ENCODE results near the gene PLCZ1.
"Not testable (repeated sequence)": the region's sequence is repeated elsewhere in the genome, so short reads cannot be mapped to it uniquely, and the experiment has no call there.

Gene PLCZ1, protein sequence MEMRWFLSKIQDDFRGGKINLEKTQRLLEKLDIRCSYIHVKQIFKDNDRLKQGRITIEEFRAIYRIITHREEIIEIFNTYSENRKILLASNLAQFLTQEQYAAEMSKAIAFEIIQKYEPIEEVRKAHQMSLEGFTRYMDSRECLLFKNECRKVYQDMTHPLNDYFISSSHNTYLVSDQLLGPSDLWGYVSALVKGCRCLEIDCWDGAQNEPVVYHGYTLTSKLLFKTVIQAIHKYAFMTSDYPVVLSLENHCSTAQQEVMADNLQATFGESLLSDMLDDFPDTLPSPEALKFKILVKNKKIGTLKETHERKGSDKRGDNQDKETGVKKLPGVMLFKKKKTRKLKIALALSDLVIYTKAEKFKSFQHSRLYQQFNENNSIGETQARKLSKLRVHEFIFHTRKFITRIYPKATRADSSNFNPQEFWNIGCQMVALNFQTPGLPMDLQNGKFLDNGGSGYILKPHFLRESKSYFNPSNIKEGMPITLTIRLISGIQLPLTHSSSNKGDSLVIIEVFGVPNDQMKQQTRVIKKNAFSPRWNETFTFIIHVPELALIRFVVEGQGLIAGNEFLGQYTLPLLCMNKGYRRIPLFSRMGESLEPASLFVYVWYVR

DNA sequence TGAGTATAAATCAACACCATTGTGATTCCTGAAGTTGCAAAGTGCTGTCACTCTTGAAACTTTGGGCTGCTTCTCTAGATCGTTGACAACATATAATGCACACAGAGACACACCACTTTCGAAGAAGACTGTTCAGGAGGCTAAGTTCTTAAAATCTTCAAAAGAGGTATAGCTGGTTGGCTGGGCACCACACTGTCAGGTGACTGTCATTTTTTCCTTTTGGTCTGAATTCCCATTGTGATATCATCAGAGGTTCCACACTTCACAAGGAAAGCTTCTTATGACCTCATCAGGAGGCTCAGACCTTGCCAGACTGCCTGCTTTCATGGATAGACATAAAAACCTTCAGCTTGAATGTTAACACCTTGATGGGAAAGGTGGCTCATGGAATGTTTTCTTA lies at the start of gene PLCZ1, which contains the start of gene CAPZA3:
Gene PLCZ1, minus strand, starts transcription at position 194 of the 400 bp plus-strand sequence. CDS start 641 bp downstream, outside the sequence.
Gene CAPZA3, plus strand, starts transcription at position 301 of the 400 bp plus-strand sequence. CDS start 150 bp downstream, outside the sequence.
- no peak within 1 kb of the TSS for H3K4me3 ChIP-seq (ENCODE audit: low read depth, low read length)
- TF ChIP-seq, protein P1, sequence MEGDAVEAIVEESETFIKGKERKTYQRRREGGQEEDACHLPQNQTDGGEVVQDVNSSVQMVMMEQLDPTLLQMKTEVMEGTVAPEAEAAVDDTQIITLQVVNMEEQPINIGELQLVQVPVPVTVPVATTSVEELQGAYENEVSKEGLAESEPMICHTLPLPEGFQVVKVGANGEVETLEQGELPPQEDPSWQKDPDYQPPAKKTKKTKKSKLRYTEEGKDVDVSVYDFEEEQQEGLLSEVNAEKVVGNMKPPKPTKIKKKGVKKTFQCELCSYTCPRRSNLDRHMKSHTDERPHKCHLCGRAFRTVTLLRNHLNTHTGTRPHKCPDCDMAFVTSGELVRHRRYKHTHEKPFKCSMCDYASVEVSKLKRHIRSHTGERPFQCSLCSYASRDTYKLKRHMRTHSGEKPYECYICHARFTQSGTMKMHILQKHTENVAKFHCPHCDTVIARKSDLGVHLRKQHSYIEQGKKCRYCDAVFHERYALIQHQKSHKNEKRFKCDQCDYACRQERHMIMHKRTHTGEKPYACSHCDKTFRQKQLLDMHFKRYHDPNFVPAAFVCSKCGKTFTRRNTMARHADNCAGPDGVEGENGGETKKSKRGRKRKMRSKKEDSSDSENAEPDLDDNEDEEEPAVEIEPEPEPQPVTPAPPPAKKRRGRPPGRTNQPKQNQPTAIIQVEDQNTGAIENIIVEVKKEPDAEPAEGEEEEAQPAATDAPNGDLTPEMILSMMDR (IDR thresholded peaks at IDR 0.05; ENCODE audit: insufficient read depth, low read depth, low read length, missing control alignments) = no peak

DNA sequence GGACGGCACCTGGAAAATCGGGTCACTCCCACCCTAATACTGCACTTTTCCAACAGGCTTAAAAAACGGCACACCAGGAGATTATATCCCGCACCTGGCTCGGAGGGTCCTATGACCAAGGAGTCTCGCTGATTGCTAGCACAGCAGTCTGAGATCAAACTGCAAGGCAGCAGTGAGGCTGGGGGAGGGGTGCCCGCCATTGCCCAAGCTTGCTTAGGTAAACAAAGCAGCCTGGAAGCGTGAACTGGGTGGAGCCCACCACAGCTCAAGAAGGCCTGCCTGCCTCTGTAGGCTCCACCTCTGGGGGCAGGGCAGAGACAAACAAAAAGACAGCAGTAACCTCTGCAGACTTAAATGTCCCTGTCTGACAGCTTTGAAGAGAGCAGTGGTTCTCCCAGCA lies 47.7 kb upstream of the PLCZ1 start:
- not testable (repeated sequence) for H3K4me3 ChIP-seq (ENCODE audit: low read depth, low read length); DNase-seq (ENCODE audit: low read depth)

More for the DNA sequence above, at the start of gene PLCZ1, which contains the start of gene CAPZA3:
- no peak for DNase-seq (ENCODE audit: low read depth)

GRCh38 chr12:18782827-18783226 lies 45.0 kb upstream of the PLCZ1 start:
- TF ChIP-seq, protein P1 (IDR thresholded peaks at IDR 0.05; ENCODE audit: insufficient read depth, low read depth, low read length, missing control alignments) = no peak
- no peak for DNase-seq (ENCODE audit: low read depth)
- no peak overlapping the region for H3K4me3 ChIP-seq (ENCODE audit: low read depth, low read length)

DNA sequence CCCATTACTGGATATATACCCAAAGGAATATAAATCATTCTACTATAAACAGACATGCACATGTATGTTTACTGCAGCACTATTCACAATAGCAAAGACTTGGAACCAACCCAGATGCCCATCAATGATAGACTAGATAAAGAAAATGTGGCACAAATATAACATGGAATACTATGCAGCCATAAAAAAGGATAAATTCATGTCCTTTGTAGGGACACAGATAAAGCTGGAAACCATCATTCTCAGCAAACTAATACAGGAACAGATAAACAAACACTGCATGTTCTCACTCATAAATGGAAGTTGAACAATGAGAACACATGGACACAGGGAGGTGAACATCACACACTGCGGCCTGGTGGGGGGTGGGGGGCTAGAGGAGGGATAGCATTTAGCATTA lies 28.7 kb upstream of the PLCZ1 start:
- not testable (repeated sequence) for H3K4me3 ChIP-seq (ENCODE audit: low read depth, low read length); DNase-seq (ENCODE audit: low read depth)

- TF ChIP-seq, protein P1 (IDR thresholded peaks at IDR 0.05; ENCODE audit: insufficient read depth, low read depth, low read length, missing control alignments) = no peak
- H3K4me3 ChIP-seq (ENCODE audit: low read depth, low read length) = no peak overlapping the region
- DNase-seq (ENCODE audit: low read depth) = no peak
Observed at GRCh38 chr12:18755341-18755740, 17.5 kb upstream of the PLCZ1 start.

GRCh38 chr12:18754124-18754707 lies 16.4 kb upstream of the PLCZ1 start:
- TF ChIP-seq, protein P1 (IDR thresholded peaks at IDR 0.05; ENCODE audit: insufficient read depth, low read depth, low read length, missing control alignments) = no peak
- DNase-seq (ENCODE audit: low read depth) = no peak
- no peak overlapping the region for H3K4me3 ChIP-seq (ENCODE audit: low read depth, low read length)

GRCh38 chr12:18753481-18754123 lies 15.8 kb upstream of the PLCZ1 start:
- H3K4me3 ChIP-seq (ENCODE audit: low read depth, low read length) = no peak overlapping the region
- TF ChIP-seq, protein P1 (IDR thresholded peaks at IDR 0.05; ENCODE audit: insufficient read depth, low read depth, low read length, missing control alignments) = no peak

More at GRCh38 chr12:18753481-18754123, 15.8 kb upstream of the PLCZ1 start:
- DNase-seq (ENCODE audit: low read depth) = no peak
